SU-DHL-6 (cell line): ENCODE measurements around the gene DIAPH1.

Source experiments
- H2AFZ ChIP-seq: fragments of 200-600 bp; sonication (generic); 2 replicates; pipeline ENCODE4 v1.6.1; 2014; ENCODE audit warnings: low read depth, mild to moderate bottlenecking, moderate library complexity, mixed read lengths, antibody characterized with exemption, low read length; ENCODE audit not compliant: severe bottlenecking
- H3F3A ChIP-seq: fragments of 200-600 bp; shearing (Covaris generic); 2 replicates; pipeline ENCODE4 v1.6.0; 2016; ENCODE audit warnings: antibody characterized with exemption, mild to moderate bottlenecking; ENCODE audit not compliant: insufficient read depth
- H3K27ac ChIP-seq: fragments of 200-600 bp; sonication (generic); 2 replicates; pipeline ENCODE4 v1.5.1; 2016; ENCODE audit warnings: low read depth, mild to moderate bottlenecking, low read length, moderate library complexity, mixed read lengths
- H3K27me3 ChIP-seq: fragments of 200-600 bp; sonication (generic), shearing (Covaris generic); 2 replicates; pipeline ENCODE4 v1.6.0; 2014; ENCODE audit warnings: mild to moderate bottlenecking, low read length
- H3K36me3 ChIP-seq: fragments of 200-600 bp; sonication (generic); 2 replicates; pipeline ENCODE4 v1.6.1; 2014; ENCODE audit warnings: mild to moderate bottlenecking, low read length, mixed read lengths
- H3K4me2 ChIP-seq: fragments of 300-600, 200-600 bp; shearing (Covaris generic), sonication (generic); 2 replicates; pipeline ENCODE4 v1.6.0; 2014; ENCODE audit warnings: low read length, low read depth, mild to moderate bottlenecking; ENCODE audit not compliant: poor library complexity, severe bottlenecking
- H3K4me3 ChIP-seq: fragments of 200-600 bp; sonication (generic); 2 replicates; pipeline ENCODE4 v1.5.1; 2014; ENCODE audit warnings: antibody characterized with exemption, low read length, mild to moderate bottlenecking, mixed read lengths; ENCODE audit not compliant: insufficient read depth, poor library complexity, severe bottlenecking
- H3K79me2 ChIP-seq: fragments of 200-600 bp; sonication (generic); 2 replicates; pipeline ENCODE4 v1.6.1; 2014; ENCODE audit warnings: mild to moderate bottlenecking, low read length, moderate library complexity; ENCODE audit not compliant: insufficient read depth
- H3K9ac ChIP-seq: fragments of 200-600 bp; sonication (generic); 2 replicates; pipeline ENCODE4 v1.7.0; 2014; ENCODE audit warnings: mild to moderate bottlenecking, low read length
- H3K9me2 ChIP-seq: fragments of 200-600 bp; sonication (generic); replicated peaks from 2 replicates; pipeline ENCODE4 v1.6.1; 2014; ENCODE audit warnings: low read length; ENCODE audit not compliant: insufficient read depth
- H3K9me3 ChIP-seq: fragments of 200-600 bp; sonication (generic); 2 replicates; pipeline ENCODE4 v1.6.1; 2014; ENCODE audit warnings: low read length, mixed read lengths; ENCODE audit not compliant: insufficient read depth
- H4K20me1 ChIP-seq: fragments of 200-600 bp; sonication (generic); 2 replicates; pipeline ENCODE4 v1.6.1; 2014; ENCODE audit warnings: low read depth, mild to moderate bottlenecking, antibody characterized with exemption, low read length, moderate library complexity, mixed read lengths
- EZH2phosphoT487 ChIP-seq: fragments of 200-600 bp; sonication (generic), shearing (Covaris generic); conservative IDR thresholded peaks from 2 replicates; pipeline ENCODE4 v1.6.1; 2018; ENCODE audit warnings: mild to moderate bottlenecking, antibody characterized with exemption, low read length, moderate library complexity, mixed read lengths
- TF ChIP-seq, protein P1 (sequence below): fragments of 200-600 bp; sonication (generic); IDR thresholded peaks from one replicate; pipeline ENCODE4 v1.5.1; 2017; ENCODE audit warnings: antibody characterized with exemption, mild to moderate bottlenecking, low read length, moderate library complexity; ENCODE audit not compliant: insufficient read depth, poor library complexity, severe bottlenecking

Gene DIAPH1

GRCh38 chr5:141465351-141465750, 153.4 kb downstream of the DIAPH1 start:
- no peak overlapping the region for H2AFZ ChIP-seq
- no peak overlapping the region for H3K9ac ChIP-seq
- H3K9me3 ChIP-seq = no peaks in the 10 kb centered on the region
- H3K36me3 ChIP-seq = no peaks in the 10 kb centered on the region
- H3K27me3 ChIP-seq = no peaks in the 10 kb centered on the region
- H3K4me2 ChIP-seq = no peak overlapping the region
- H3K4me3 ChIP-seq = no peak overlapping the region
- H3K79me2 ChIP-seq = no peaks in the 10 kb centered on the region
- TF ChIP-seq, protein P1, sequence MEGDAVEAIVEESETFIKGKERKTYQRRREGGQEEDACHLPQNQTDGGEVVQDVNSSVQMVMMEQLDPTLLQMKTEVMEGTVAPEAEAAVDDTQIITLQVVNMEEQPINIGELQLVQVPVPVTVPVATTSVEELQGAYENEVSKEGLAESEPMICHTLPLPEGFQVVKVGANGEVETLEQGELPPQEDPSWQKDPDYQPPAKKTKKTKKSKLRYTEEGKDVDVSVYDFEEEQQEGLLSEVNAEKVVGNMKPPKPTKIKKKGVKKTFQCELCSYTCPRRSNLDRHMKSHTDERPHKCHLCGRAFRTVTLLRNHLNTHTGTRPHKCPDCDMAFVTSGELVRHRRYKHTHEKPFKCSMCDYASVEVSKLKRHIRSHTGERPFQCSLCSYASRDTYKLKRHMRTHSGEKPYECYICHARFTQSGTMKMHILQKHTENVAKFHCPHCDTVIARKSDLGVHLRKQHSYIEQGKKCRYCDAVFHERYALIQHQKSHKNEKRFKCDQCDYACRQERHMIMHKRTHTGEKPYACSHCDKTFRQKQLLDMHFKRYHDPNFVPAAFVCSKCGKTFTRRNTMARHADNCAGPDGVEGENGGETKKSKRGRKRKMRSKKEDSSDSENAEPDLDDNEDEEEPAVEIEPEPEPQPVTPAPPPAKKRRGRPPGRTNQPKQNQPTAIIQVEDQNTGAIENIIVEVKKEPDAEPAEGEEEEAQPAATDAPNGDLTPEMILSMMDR = no peak
- TF ChIP-seq EZH2phosphoT487 = no peak
- H3F3A ChIP-seq = no peaks in the 10 kb centered on the region
- no peak overlapping the region for H3K27ac ChIP-seq
- H4K20me1 ChIP-seq = no peaks in the 10 kb centered on the region
- no peaks in the 10 kb centered on the region for H3K9me2 ChIP-seq
